Right lobe of liver (tissue), 4 donors: ENCODE data around the gene SHMT1.

ENCODE experiments used
- POLR2A ChIP-seq: fragments of 450-650 bp; IDR thresholded peaks from one replicate; pipeline ENCODE4 v1.6.1; 2017; ENCODE audit warnings: antibody characterized with exemption, mild to moderate bottlenecking
- TF ChIP-seq, protein P1 (sequence below), 4 donors: fragments of 200-600 bp in 3 of 4; fragments of 450-650 bp in 1 of 4; IDR thresholded peaks; one replicate each; pipeline versions ENCODE4 v1.5.1 to v1.8.0; 2016 to 2022; ENCODE audit warnings: antibody characterized with exemption in 4 of 4, mild to moderate bottlenecking in 2 of 4
- donor health status: DM: no; HTN: no; CAD: no.
- donor health status: DM: no; HTN: no; CAD: no.
- donor health status: DM: no; HTN: yes; CAD: no.

DNA sequence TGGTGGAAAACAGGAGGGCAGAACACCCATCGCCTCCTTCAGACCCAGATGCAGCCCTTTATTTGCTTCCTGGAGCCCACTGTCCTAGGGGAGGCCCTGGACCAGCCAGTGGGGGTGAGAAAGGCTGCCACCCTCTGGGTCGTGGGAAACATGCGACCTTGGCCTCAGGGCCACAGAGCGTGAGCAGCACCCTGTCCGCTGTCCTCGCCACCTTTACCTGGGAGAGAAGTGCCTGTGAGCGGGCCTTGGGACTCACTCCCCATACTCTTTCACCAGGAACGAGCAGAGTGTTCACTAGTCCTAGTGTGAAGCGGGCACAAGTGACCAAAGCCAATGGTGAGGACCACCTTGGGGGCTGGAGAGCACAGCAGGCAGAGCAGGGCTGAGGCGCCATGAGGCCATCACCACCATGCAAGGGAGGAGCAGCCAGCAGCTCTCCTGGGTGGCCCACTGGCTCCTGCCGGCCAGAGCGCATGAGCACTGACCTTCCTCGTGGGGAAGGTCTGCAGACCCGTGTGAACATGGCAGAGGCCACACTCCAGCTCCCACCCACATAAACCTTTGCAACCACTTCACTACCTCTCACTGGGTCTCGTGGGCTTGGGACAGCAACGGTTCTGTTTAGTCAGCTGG is 39.7 kb downstream of the SHMT1 start:
- TF ChIP-seq, protein P1, sequence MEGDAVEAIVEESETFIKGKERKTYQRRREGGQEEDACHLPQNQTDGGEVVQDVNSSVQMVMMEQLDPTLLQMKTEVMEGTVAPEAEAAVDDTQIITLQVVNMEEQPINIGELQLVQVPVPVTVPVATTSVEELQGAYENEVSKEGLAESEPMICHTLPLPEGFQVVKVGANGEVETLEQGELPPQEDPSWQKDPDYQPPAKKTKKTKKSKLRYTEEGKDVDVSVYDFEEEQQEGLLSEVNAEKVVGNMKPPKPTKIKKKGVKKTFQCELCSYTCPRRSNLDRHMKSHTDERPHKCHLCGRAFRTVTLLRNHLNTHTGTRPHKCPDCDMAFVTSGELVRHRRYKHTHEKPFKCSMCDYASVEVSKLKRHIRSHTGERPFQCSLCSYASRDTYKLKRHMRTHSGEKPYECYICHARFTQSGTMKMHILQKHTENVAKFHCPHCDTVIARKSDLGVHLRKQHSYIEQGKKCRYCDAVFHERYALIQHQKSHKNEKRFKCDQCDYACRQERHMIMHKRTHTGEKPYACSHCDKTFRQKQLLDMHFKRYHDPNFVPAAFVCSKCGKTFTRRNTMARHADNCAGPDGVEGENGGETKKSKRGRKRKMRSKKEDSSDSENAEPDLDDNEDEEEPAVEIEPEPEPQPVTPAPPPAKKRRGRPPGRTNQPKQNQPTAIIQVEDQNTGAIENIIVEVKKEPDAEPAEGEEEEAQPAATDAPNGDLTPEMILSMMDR (IDR thresholded peaks at IDR 0.05) = no peak
- TF ChIP-seq POLR2A = no peak
